K562 treated with DMSO at 1 percent for 24 hours (cell line): ENCODE results near the gene IRF1. TPM values are rescaled to one million over a fixed set of nuclear protein-coding genes. Genes with fewer than 3 reads are reported as not detected.

Experiments
- total RNA-seq: library from RNA; unstranded; fragments of 300-600 nt; gene quantifications from 2 replicates; pipeline ENCODE4 v1.2.3, GENCODE V29; 2022; ENCODE audit warnings: low read depth; ENCODE audit not compliant: insufficient read depth

IRF1 gene, protein sequence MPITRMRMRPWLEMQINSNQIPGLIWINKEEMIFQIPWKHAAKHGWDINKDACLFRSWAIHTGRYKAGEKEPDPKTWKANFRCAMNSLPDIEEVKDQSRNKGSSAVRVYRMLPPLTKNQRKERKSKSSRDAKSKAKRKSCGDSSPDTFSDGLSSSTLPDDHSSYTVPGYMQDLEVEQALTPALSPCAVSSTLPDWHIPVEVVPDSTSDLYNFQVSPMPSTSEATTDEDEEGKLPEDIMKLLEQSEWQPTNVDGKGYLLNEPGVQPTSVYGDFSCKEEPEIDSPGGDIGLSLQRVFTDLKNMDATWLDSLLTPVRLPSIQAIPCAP
- 52.3 and 52.5 TPM in 2 replicates for total RNA-seq

DNA sequence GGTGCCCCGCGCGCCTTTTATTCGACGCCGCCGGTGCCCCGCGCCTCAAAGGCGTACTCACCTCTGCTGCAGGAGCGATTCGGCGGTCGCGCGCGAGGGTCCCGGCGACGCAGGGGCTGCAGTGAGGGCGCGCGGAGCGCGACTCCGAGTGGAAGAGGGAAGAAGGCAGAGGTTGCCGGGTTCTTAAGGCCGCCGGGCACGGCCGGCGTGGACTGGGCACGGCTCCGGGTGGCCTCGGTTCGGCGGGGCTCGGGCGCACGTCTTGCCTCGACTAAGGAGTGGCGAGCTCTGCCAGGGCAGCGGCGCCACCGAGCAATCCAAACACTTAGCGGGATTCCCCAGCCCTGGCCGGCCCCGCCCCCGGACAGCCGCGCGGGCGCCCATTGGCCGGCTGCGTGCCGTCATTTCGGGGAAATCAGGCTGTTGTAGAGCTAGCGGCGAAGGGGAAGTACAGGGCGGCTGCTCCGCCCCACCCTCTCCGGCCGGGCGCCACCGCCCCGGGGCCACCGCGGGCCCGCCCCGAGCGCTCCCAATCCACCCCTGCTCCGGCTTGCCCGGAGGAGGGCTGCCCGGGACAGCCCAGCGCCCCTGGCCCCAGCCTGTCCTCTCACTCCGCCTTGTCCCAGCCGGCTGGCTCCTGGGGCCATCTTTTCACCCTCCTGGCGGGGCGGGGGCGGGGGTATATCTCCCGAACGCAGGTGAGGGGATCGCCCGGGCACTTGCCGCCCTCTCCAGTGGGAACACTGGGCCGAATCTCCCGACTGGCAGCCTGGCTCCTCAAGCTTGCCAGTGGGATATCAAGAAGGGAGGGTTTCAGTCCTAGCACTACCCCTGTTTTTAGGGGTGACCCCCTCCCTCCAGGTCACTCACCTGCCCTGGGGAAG is at the start of gene IRF1:
Gene IRF1 (minus strand): TSS at position 290 of the 884 bp plus-strand sequence. CDS start 1,295 bp downstream, outside the sequence.

Other genes starting within 250 kb of the IRF1 start
- gene PDLIM4, start 233.1 kb downstream of the IRF1 start, total RNA-seq: 36.5 and 50.8 TPM in 2 replicates
- 0.70 and 0.76 TPM in 2 replicates for gene SLC22A4, start 196.4 kb downstream of the IRF1 start, total RNA-seq
- gene SLC22A5, start 121.1 kb downstream of the IRF1 start, total RNA-seq: 8.9 and 9.2 TPM in 2 replicates
- gene IL5, start 52.7 kb upstream of the IRF1 start, total RNA-seq: not detected in 2 replicates
- gene RAD50, start 66.2 kb upstream of the IRF1 start, total RNA-seq: 16.8 and 19.9 TPM in 2 replicates
- not detected in 2 replicates for gene IL13, start 167.4 kb upstream of the IRF1 start, total RNA-seq
- gene IL4, start 183.2 kb upstream of the IRF1 start, total RNA-seq: not detected in 2 replicates
- gene KIF3A, start 246.8 kb upstream of the IRF1 start, total RNA-seq: 4.4 and 4.8 TPM in 2 replicates